Calu3 (cell line): Measurements from ENCODE around the gene MRPS2. TPM values are rescaled to one million over a fixed set of nuclear protein-coding genes. Genes with fewer than 3 reads are reported as not detected.
"Not testable (repeated sequence)": the region's sequence is repeated elsewhere in the genome, so short reads cannot be mapped to it uniquely, and the experiment has no call there.

Source experiments
- Bru-seq: library from RNA; stranded (reverse); fragments of 400-500 nt; gene quantifications from one replicate; lab custom pipeline; 2021; lab: Mats Ljungman, UMichigan
- BruChase-seq, 2 experiments: library from RNA; stranded (reverse); fragments of 400-500 nt; gene quantifications; one replicate each; lab custom pipeline; 2021; lab: Mats Ljungman, UMichigan
- BruUV-seq: library from RNA; stranded (reverse); fragments of 400-500 nt; replicated peaks from 2 replicates; lab custom pipeline; 2021; lab: Mats Ljungman, UMichigan
- CTCF ChIA-PET: fragments of 300-600 bp; sonication (Branson Sonifier 250); formaldehyde crosslinking; loops from one replicate; lab custom pipeline; 2022; ENCODE audit warnings: antibody characterized with exemption; lab: Charles Lee
- DNase-seq: peaks from one replicate; pipeline ENCODE4 v3.0.0; 2022
- H3K27ac Mint-ChIP-seq: one replicate; pipeline ENCODE4 v1.8.0; 2022; ENCODE audit warnings: mixed read lengths; ENCODE audit not compliant: unreplicated experiment
- H3K27me3 Mint-ChIP-seq: one replicate; pipeline ENCODE4 v1.8.0; 2022; ENCODE audit warnings: mixed read lengths; ENCODE audit not compliant: unreplicated experiment
- H3K36me3 Mint-ChIP-seq: one replicate; pipeline ENCODE4 v1.8.0; 2022; ENCODE audit warnings: mild to moderate bottlenecking, moderate library complexity, mixed read lengths; ENCODE audit not compliant: insufficient read depth, unreplicated experiment
- H3K4me1 Mint-ChIP-seq: one replicate; pipeline ENCODE4 v1.8.0; 2022; ENCODE audit warnings: mild to moderate bottlenecking, low read depth, mixed read lengths; ENCODE audit not compliant: unreplicated experiment
- H3K4me3 Mint-ChIP-seq: one replicate; pipeline ENCODE4 v1.8.0; 2022; ENCODE audit warnings: mild to moderate bottlenecking, low read depth, moderate library complexity, mixed read lengths; ENCODE audit not compliant: unreplicated experiment
- H3K9me3 Mint-ChIP-seq: one replicate; pipeline ENCODE4 v1.8.0; 2022; ENCODE audit warnings: low read depth, mixed read lengths; ENCODE audit not compliant: unreplicated experiment
- CTCF ChIP-seq: fragments of 200-600 bp; IDR thresholded peaks from one replicate; pipeline ENCODE4 v1.8.0; 2022; ENCODE audit warnings: antibody characterized with exemption; ENCODE audit not compliant: unreplicated experiment
- intact Hi-C: fragments of 100-400 bp; cut with micrococcal nuclease; formaldehyde crosslinking; loops from one replicate; pipeline ENCODE4 v1.10.0; 2022; ENCODE audit not compliant: unreplicated experiment
- long read RNA-seq: library from polyadenylated mRNA; stranded (forward); transcript quantifications from one replicate; pipeline ENCODE4 v2.0.0, GENCODE V29; 2022
- total RNA-seq: library from RNA; stranded (reverse); gene quantifications from 2 replicates; pipeline ENCODE4 v1.2.3, GENCODE V29; 2022

The MRPS2 gene
- 31.9 and 37.7 TPM in 2 replicates for total RNA-seq
- percentile 58 among the genes with signal in this experiment for Bru-seq, nascent RNA
- BruChase-seq, experiment 1, labeled RNA remaining after a 6-hour chase = percentile 78 among the genes with signal in this experiment
- BruChase-seq, experiment 2, labeled RNA remaining after a 2-hour chase = percentile 81 among the genes with signal in this experiment
- long read RNA-seq, transcript MRPS2-201 (4 exons, 1,510 nt) = major isoform, 66 of 79 reads
- long read RNA-seq, partial matches to known transcripts = 0 of 79 reads
- long read RNA-seq, other reads (novel, unspliced or antisense) = 12 of 79 reads

DNA sequence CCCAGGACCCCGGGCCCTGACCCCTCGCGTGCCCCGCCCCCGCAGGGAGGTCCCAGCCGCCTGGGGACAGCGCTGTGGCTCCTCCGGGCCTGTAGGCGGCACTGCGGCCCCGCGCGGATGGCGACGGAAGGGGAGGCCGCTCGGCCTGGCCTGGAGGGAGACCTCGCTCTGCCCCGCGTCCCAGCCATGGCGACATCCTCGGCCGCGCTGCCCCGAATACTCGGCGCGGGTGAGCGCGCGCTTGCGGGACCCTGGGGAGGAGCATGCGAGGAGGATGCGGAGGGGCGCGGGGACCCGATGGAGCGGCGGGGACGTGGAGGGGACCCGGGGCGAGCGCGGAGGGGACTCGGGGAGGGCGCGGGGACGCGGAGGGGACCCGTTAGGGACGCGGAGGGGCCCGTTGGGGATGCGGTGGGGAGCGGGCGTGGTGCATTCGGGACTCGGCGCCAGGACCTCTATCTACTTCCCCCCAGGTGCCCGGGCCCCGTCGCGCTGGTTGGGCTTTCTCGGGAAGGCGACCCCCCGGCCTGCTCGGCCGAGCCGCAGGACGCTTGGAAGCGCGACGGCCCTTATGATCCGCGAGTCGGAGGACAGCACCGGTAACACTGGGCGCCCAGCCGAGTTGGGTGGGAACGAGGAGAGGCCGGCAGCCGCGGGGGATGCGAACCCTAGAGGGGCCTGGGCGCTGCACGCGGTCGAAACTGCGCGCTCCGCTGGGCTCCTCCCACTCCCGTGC is at the start of gene MRPS2:
Gene MRPS2 (plus strand): TSS at position 158 of the 736 bp plus-strand sequence. CDS start 29 bp downstream, at position 187.
- no TSS peak for BruUV-seq
- peak within 1 kb of the TSS; percentile 87 for H3K4me3 Mint-ChIP-seq
- TF ChIP-seq CTCF = peak; percentile 56
- peaks cover 44% of the 10 kb centered on the region for H3K36me3 Mint-ChIP-seq
- peak; percentile 87 for DNase-seq
- CTCF ChIA-PET = no interaction called here
- no peaks in the 10 kb centered on the region for H3K4me1 Mint-ChIP-seq
- peak within 1 kb of the TSS; percentile 74 for H3K27ac Mint-ChIP-seq
- H3K9me3 Mint-ChIP-seq = no peaks in the 10 kb centered on the region
- H3K27me3 Mint-ChIP-seq = no peaks in the 10 kb centered on the region
- intact Hi-C loops = no loop called here

DNA sequence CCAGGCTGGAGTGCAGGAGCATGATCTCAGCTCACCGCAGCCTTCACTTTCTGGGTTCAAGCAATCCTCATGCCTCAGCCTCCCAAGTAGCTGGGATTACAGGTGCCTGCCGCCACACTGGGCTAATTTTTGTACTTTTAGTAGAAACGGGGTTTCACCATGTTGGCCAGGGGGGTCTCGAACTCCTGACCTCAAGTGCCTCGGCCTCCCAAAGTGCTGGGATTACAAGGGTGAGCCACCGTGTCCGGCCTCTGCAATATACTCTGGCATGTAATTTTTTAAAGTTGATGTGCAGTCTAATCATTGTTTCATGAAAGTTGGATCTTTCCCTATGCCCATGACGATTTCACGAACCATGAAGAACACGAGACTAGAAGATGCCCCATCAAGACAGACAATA is 49.5 kb upstream of the MRPS2 start:
- no peaks in the 10 kb centered on the region for H3K4me1 Mint-ChIP-seq
- intact Hi-C loops = no loop called here
- peaks cover 28% of the 10 kb centered on the region for H3K27me3 Mint-ChIP-seq
- no peaks in the 10 kb centered on the region for H3K9me3 Mint-ChIP-seq
- DNase-seq = no peak
- H3K27ac Mint-ChIP-seq = no peak overlapping the region
- no TSS peak for BruUV-seq
- no peaks in the 10 kb centered on the region for H3K36me3 Mint-ChIP-seq
- CTCF ChIA-PET = interaction anchor here (0.6 kb wide), 2 partner anchors 12 to 719 kb away, joined by 3 read pairs; no protein-coding TSS in a partner anchor
- no peak for TF ChIP-seq CTCF
- no peak overlapping the region for H3K4me3 Mint-ChIP-seq

DNA sequence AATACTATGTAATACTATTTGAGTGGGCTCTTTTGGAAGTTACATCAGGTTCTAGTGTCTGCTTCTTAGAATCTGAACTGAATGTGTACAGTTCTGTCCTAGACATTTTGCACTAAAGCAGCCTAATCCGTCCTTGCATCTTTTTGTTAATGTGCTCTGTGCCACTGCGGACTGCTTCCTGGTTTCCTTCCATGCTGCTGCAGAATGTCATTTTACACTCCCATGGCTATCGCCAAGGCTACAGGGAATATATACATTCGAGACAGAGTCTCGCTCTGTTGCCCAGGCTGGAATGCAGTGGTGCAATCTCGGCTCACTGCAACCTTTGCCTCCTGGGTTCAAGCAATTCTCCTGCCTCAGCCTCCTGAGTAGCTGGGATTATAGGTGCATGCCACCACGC is 48.6 kb upstream of the MRPS2 start:
- intact Hi-C loops, H3K27ac Mint-ChIP-seq, CTCF ChIA-PET, BruUV-seq, H3K36me3 Mint-ChIP-seq, H3K4me3 Mint-ChIP-seq, H3K9me3 Mint-ChIP-seq, DNase-seq, H3K4me1 Mint-ChIP-seq: not testable (repeated sequence)
- H3K27me3 Mint-ChIP-seq = peaks cover 32% of the 10 kb centered on the region

- no peak for DNase-seq
- H3K9me3 Mint-ChIP-seq = no peaks in the 10 kb centered on the region
- H3K4me3 Mint-ChIP-seq = no peak overlapping the region
- peaks cover 32% of the 10 kb centered on the region for H3K27me3 Mint-ChIP-seq
- H3K27ac Mint-ChIP-seq = no peak overlapping the region
- no peak for TF ChIP-seq CTCF
- CTCF ChIA-PET = no interaction called here
- H3K4me1 Mint-ChIP-seq = no peaks in the 10 kb centered on the region
- intact Hi-C loops = no loop called here
- H3K36me3 Mint-ChIP-seq = no peaks in the 10 kb centered on the region
- no TSS peak for BruUV-seq
These were observed 45.7 kb upstream of the MRPS2 start for GRCh38 chr9:135454737-135455136.
